H9 (cell line): ENCODE data around the gene ASS1. TPM values are rescaled to one million over a fixed set of nuclear protein-coding genes. Genes with fewer than 3 reads are reported as not detected.
A peak's percentile ranks its signal among the peaks of the same experiment; 100 is the strongest.

ENCODE experiments used
- DNase-seq: peaks from one replicate; pipeline ENCODE4 v3.0.0-alpha.2; 2017
- H2AFZ ChIP-seq: one replicate; pipeline ENCODE4 v1.6.1; 2013; ENCODE audit warnings: mild to moderate bottlenecking, low read length, control low read depth, moderate library complexity
- H2AK5ac ChIP-seq: 2 replicates; pipeline ENCODE4 v1.6.1; 2013; ENCODE audit warnings: low read length, control low read depth, mixed read lengths; ENCODE audit not compliant: insufficient read length
- H2BK120ac ChIP-seq: one replicate; pipeline ENCODE4 v1.6.1; 2013; ENCODE audit warnings: low read depth, mild to moderate bottlenecking, low read length, control low read depth, inconsistent platforms; ENCODE audit not compliant: poor library complexity, severe bottlenecking
- H2BK12ac ChIP-seq: 2 replicates; pipeline ENCODE4 v1.6.1; 2013; ENCODE audit warnings: low read length, control low read depth, mixed read lengths, low read depth; ENCODE audit not compliant: insufficient read length
- H2BK15ac ChIP-seq: 2 replicates; pipeline ENCODE4 v1.6.1; 2013; ENCODE audit warnings: low read depth, low read length, control low read depth
- H2BK20ac ChIP-seq: one replicate; pipeline ENCODE4 v1.6.1; 2013; ENCODE audit warnings: low read depth, mild to moderate bottlenecking, low read length, control low read depth, inconsistent platforms; ENCODE audit not compliant: poor library complexity, severe bottlenecking
- H2BK5ac ChIP-seq: 2 replicates; pipeline ENCODE4 v1.6.1; 2013; ENCODE audit warnings: low read length, control low read depth, mixed read lengths; ENCODE audit not compliant: insufficient read length
- H3K14ac ChIP-seq: 2 replicates; pipeline ENCODE4 v1.6.1; 2013; ENCODE audit warnings: low read length, control low read depth; ENCODE audit not compliant: insufficient read depth
- H3K18ac ChIP-seq: 2 replicates; pipeline ENCODE4 v1.6.1; 2013; ENCODE audit warnings: low read depth, mild to moderate bottlenecking, mixed read lengths, low read length, control low read depth; ENCODE audit not compliant: insufficient read length
- H3K23ac ChIP-seq: 2 replicates; pipeline ENCODE4 v1.6.1; 2013; ENCODE audit warnings: low read length, control low read depth, mixed read lengths, low read depth; ENCODE audit not compliant: insufficient read length
- H3K23me2 ChIP-seq: 2 replicates; pipeline ENCODE4 v1.6.1; 2013; ENCODE audit warnings: low read depth, mild to moderate bottlenecking, mixed read lengths, low read length, control low read depth; ENCODE audit not compliant: insufficient read length, poor library complexity, severe bottlenecking
- H3K27ac ChIP-seq: 2 replicates; pipeline ENCODE4 v1.5.1; 2013; ENCODE audit warnings: low read length, control low read depth, mixed read lengths, low read depth; ENCODE audit not compliant: insufficient read length
- H3K27me3 ChIP-seq: 2 replicates; pipeline ENCODE4 v1.6.1; 2013; ENCODE audit warnings: low read length, control low read depth, inconsistent platforms; ENCODE audit not compliant: insufficient read depth
- H3K4ac ChIP-seq: 2 replicates; pipeline ENCODE4 v1.6.1; 2013; ENCODE audit warnings: low read depth, mild to moderate bottlenecking, control low read depth, inconsistent platforms, low read length, moderate library complexity
- H3K4me1 ChIP-seq: 2 replicates; pipeline ENCODE4 v1.6.1; 2013; ENCODE audit warnings: low read length, control low read depth, inconsistent platforms; ENCODE audit not compliant: insufficient read depth
- H3K4me2 ChIP-seq: 2 replicates; pipeline ENCODE4 v1.6.1; 2013; ENCODE audit warnings: low read length, control low read depth, mixed read lengths; ENCODE audit not compliant: insufficient read length, insufficient read depth
- H3K56ac ChIP-seq: 2 replicates; pipeline ENCODE4 v1.6.1; 2013; ENCODE audit warnings: low read depth, mild to moderate bottlenecking, mixed read lengths, low read length, control low read depth; ENCODE audit not compliant: insufficient read length
- H3K79me1 ChIP-seq: 2 replicates; pipeline ENCODE4 v1.6.1; 2013; ENCODE audit warnings: low read depth, mild to moderate bottlenecking, moderate library complexity, low read length, control low read depth, inconsistent platforms; ENCODE audit not compliant: insufficient read depth, poor library complexity, severe bottlenecking
- H3K79me2 ChIP-seq: 2 replicates; pipeline ENCODE4 v1.6.1; 2013; ENCODE audit warnings: low read length, control low read depth, inconsistent platforms; ENCODE audit not compliant: insufficient read depth
- H3K9ac ChIP-seq: 2 replicates; pipeline ENCODE4 v1.6.1; 2013; ENCODE audit warnings: low read length, control low read depth, mixed read lengths; ENCODE audit not compliant: insufficient read length; ENCODE audit errors: extremely low read depth
- H3K9me3 ChIP-seq: one replicate; pipeline ENCODE4 v1.6.1; 2013; ENCODE audit warnings: low read depth, low read length, inconsistent platforms; ENCODE audit not compliant: control insufficient read depth
- H3T11ph ChIP-seq: one replicate; pipeline ENCODE4 v1.6.1; 2013; ENCODE audit warnings: mild to moderate bottlenecking, low read length, control low read depth, inconsistent platforms
- H4K20me1 ChIP-seq: one replicate; pipeline ENCODE4 v1.6.1; 2013; ENCODE audit not compliant: control insufficient read depth, insufficient read length, insufficient read depth
- H4K5ac ChIP-seq: 2 replicates; pipeline ENCODE4 v1.6.1; 2013; ENCODE audit warnings: low read depth, mild to moderate bottlenecking, mixed read lengths, low read length, control low read depth; ENCODE audit not compliant: insufficient read length
- H4K8ac ChIP-seq: replicated peaks from 2 replicates; pipeline ENCODE4 v1.6.1; 2013; ENCODE audit warnings: low read length, control low read depth, mixed read lengths, low read depth; ENCODE audit not compliant: insufficient read length
- H4K91ac ChIP-seq: 2 replicates; pipeline ENCODE4 v1.6.1; 2013; ENCODE audit warnings: low read depth, mild to moderate bottlenecking, moderate library complexity, mixed read lengths, low read length, control low read depth; ENCODE audit not compliant: insufficient read length
- H3K27ac Mint-ChIP-seq, 3 experiments: 2 replicates in 2 of 3; 3 replicates in 1 of 3; pipeline ENCODE4 v1.8.0; 2020 to 2021; ENCODE audit warnings: mixed read lengths in 3 of 3, mild to moderate bottlenecking in 1 of 3, moderate library complexity in 1 of 3
- H3K27me3 Mint-ChIP-seq: 2 replicates; pipeline ENCODE4 v1.8.0; 2021; ENCODE audit warnings: low read depth, mild to moderate bottlenecking, moderate library complexity, mixed read lengths
- H3K36me3 Mint-ChIP-seq, 3 experiments: 2 replicates in 2 of 3; 3 replicates in 1 of 3; pipeline ENCODE4 v1.8.0; 2020 to 2021; ENCODE audit warnings: low read depth in 3 of 3, mixed read lengths in 3 of 3; ENCODE audit not compliant: insufficient read depth in 1 of 3
- H3K4me1 Mint-ChIP-seq, 2 experiments: 2 replicates each; pipeline ENCODE4 v1.8.0; 2020; ENCODE audit warnings: mixed read lengths in 2 of 2
- H3K4me3 Mint-ChIP-seq, 2 experiments: 2 replicates in 1 of 2; 3 replicates in 1 of 2; pipeline ENCODE4 v1.8.0; 2020 to 2021; ENCODE audit warnings: mild to moderate bottlenecking in 2 of 2, mixed read lengths in 2 of 2, moderate library complexity in 1 of 2
- H3K9me3 Mint-ChIP-seq, 2 experiments: 2 replicates in 1 of 2; 3 replicates in 1 of 2; pipeline ENCODE4 v1.8.0; 2020; ENCODE audit warnings: mild to moderate bottlenecking in 2 of 2, mixed read lengths in 2 of 2, moderate library complexity in 1 of 2
- CTCF ChIP-seq: fragments of 200-600 bp; sonication (generic); conservative IDR thresholded peaks from 3 replicates; pipeline ENCODE4 v1.8.0; 2021; ENCODE audit warnings: antibody characterized with exemption, mild to moderate bottlenecking
- WGBS: extraction: QIAGEN DNeasy Blood & Tissue Kit; methylation state at CpG from one replicate; pipeline ENCODE4 v1.1.7; 2013; ENCODE audit warnings: missing lambda C conversion rate, low lambda C conversion rate, mixed read lengths; ENCODE audit not compliant: insufficient read length; ENCODE audit errors: extremely low coverage; 5-methylcytosine and 5-hydroxymethylcytosine counted together
- total RNA-seq: library from RNA; stranded (reverse); gene quantifications from 2 replicates; pipeline ENCODE4 v1.2.1, GENCODE V29; 2021

Gene ASS1
- total RNA-seq, 1 experiment from 2014 or later: 118 TPM

DNA sequence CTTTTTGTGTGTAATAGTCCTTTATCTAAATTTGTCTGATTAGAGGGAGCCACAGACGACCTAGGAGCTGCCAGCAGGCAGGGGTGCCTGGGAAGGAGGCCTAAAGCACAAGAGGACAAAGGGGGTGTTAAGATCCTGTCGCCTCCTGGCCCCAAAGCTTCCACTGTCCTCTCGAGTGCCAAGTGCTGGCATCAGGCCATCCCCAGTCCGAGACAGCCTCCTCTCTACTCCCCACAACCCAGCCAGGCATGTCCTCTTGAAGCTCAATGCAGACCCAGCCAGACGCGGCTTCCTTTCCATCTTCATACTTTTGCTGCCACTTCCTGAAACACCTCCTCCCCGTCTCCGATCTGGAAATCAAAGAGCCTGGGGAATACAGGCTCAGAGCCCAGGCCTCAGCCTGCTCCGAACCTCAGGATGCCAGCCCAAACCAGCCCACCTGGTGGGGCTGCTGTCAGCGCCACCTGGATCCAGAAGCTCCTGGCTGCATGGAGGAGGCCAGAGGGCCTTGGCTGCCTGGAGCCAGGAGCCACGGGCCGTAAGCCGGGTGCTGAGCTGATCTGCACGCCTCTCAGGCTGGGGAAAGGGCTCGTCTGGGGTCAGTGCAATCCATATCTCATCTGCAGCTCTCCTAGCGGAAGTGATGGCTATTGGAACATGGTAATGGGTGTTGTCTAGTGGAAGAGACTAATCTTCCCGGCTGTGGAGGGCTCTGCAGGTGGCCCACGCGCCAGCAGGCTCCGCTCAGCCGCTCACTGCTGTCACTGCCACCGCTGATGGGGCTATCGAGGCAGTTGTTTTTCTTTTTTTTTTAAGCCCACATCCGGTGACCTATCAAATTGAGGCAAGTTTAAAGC lies 74.4 kb downstream of the ASS1 start:
- Histone ChIP-seq H3K9ac (no peak overlapping the region), H3K79me2 (no peaks in the 10 kb centered on the region), H3K14ac (no peak overlapping the region), H2AK5ac (no peak overlapping the region), H2BK12ac (no peak overlapping the region), H3K27me3 (no peaks in the 10 kb centered on the region), H2BK20ac (no peak overlapping the region), H3K9me3 (no peaks in the 10 kb centered on the region), H4K5ac (no peak overlapping the region), H3K27ac (no peak overlapping the region), H3K4me1 (no peaks in the 10 kb centered on the region; the same call in 1 of the 2 replicates), H3K18ac (no peak overlapping the region), H3K79me1 (no peaks in the 10 kb centered on the region), H3K23me2 (no peaks in the 10 kb centered on the region), H4K8ac (no peak overlapping the region), H3K4me2 (no peak overlapping the region), H3K56ac (no peak overlapping the region), H3T11ph (no peak overlapping the region), H4K91ac (no peak overlapping the region), H2AFZ (no peak overlapping the region), H2BK5ac (no peak overlapping the region), H3K4ac (no peak overlapping the region), H3K23ac (no peak overlapping the region), H4K20me1 (no peaks in the 10 kb centered on the region), H2BK120ac (no peak overlapping the region), H2BK15ac (no peak overlapping the region)
- Mint-ChIP-seq H3K27me3 (peaks cover 3% of the 10 kb centered on the region; the same call in 1 of the 2 replicates), H3K36me3 (no peaks in the 10 kb centered on the region), H3K4me3 (no peak overlapping the region), H3K4me1 (peaks cover 36 to 43% of the 10 kb centered on the region in 2 experiments), H3K9me3 (no peaks in the 10 kb centered on the region), H3K27ac (peak overlapping the region in 2 of 3 experiments; percentile 1 to 27; a peak in 3 of 7 replicates)
- DNase-seq: no peak
- 0 out of 3 replicates have a peak, but pooled peaks have one; percentile 16 for TF ChIP-seq CTCF
- WGBS: no CpG with 5 or more reads among the region's 24 CpGs
